ENCODE results near the gene CFLAR.

Gene CFLAR

DNA sequence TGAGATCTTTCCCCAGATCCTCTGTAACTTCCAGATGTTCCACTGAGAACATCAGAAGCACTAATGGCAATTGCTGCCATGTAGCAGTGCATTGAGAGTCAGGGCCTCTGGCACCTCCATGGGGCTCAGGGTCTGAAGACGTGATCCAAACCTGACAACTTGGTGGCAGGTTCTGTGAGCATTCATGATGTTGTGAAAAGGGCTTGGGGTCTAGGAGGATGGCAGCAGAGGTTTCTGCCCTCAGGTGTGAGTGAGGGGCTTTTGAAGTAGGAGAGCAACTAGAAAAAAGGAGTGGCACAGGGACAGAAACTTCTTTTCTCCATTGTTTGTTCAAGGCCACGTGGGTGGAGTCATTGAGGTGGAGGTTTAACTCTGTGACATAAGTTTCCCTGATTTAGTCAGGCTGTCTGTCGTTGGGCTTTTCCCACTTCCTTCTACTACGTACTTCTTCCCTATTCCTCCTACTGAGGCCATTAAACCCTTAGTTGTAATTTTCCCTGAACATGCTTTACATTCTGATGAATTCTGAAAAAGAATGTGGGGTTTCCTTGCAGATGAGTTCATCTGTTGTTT, 13.1 kb downstream of the CFLAR start:
- H3K27ac ChIP-seq (ENCODE audit: low read length): peak overlapping the region; percentile 96
- TF ChIP-seq, protein P1, sequence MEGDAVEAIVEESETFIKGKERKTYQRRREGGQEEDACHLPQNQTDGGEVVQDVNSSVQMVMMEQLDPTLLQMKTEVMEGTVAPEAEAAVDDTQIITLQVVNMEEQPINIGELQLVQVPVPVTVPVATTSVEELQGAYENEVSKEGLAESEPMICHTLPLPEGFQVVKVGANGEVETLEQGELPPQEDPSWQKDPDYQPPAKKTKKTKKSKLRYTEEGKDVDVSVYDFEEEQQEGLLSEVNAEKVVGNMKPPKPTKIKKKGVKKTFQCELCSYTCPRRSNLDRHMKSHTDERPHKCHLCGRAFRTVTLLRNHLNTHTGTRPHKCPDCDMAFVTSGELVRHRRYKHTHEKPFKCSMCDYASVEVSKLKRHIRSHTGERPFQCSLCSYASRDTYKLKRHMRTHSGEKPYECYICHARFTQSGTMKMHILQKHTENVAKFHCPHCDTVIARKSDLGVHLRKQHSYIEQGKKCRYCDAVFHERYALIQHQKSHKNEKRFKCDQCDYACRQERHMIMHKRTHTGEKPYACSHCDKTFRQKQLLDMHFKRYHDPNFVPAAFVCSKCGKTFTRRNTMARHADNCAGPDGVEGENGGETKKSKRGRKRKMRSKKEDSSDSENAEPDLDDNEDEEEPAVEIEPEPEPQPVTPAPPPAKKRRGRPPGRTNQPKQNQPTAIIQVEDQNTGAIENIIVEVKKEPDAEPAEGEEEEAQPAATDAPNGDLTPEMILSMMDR (IDR thresholded peaks at IDR 0.05; ENCODE audit: low read depth, low read length): no peak
- no peak for TF ChIP-seq EZH2phosphoT487 (IDR thresholded peaks at IDR 0.05; ENCODE audit: low read depth)
- H3K4me2 ChIP-seq (ENCODE audit: low read length): peak overlapping the region; percentile 94
- H3K27me3 ChIP-seq (ENCODE audit: low read depth, low read length): no peaks in the 10 kb centered on the region
- peak overlapping the region; percentile 89 for H3K4me3 ChIP-seq (ENCODE audit: low read length)
- peaks cover 40% of the 10 kb centered on the region for H3K36me3 ChIP-seq (replicated peaks; ENCODE audit: low read depth, low read length)
- H3K9me3 ChIP-seq (ENCODE audit: insufficient read depth, low read length): no peaks in the 10 kb centered on the region
- H3K4me1 ChIP-seq (ENCODE audit: low read length): peaks cover 50% of the 10 kb centered on the region
- H2AFZ ChIP-seq (ENCODE audit: low read depth, low read length): no peak overlapping the region
- H4K20me1 ChIP-seq (ENCODE audit: insufficient read depth, low read length): peaks cover 3% of the 10 kb centered on the region; the same call in 1 of the 2 replicates
- peak overlapping the region; percentile 95 for H3K9ac ChIP-seq (ENCODE audit: low read length)
- peaks cover 100% of the 10 kb centered on the region for H3K79me2 ChIP-seq (ENCODE audit: low read length)

DNA sequence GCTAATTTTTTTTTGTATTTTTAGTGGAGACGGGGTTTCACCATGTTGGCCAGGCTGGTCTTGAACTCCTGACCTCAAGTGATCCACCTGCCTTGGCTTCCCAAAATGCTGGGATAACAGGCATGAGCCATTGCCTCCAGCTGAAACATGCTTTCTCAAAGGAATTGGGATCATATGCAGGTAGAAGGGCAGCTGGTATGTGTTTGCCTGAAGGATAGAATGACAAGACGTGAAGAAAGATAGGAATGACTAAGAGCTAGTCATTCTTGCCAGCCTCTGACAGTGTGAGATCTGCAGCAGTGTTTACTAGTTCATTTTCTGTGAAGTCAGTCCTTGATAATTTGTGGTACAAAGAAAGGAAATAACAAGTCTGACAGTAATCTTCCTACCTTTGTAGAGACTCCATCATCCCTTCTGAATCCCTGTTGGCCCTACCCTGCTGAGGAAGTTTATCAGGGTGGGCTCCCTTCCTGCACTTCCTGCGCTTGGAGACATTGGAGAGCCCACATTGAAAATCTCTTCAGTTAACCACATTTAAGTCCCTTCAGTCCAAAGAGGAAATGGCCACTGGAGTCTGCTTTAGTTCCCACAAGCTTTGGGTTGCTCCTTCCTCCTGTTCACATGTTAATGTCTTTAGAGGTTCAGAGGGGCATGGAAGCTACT, 14.7 kb downstream of the CFLAR start:
- H2AFZ ChIP-seq (ENCODE audit: low read depth, low read length): no peak overlapping the region
- peaks cover 42% of the 10 kb centered on the region for H3K36me3 ChIP-seq (replicated peaks; ENCODE audit: low read depth, low read length)
- H3K4me1 ChIP-seq (ENCODE audit: low read length): peaks cover 46% of the 10 kb centered on the region
- H3K4me2 ChIP-seq (ENCODE audit: low read length): peak overlapping the region; percentile 88
- no peaks in the 10 kb centered on the region for H3K27me3 ChIP-seq (ENCODE audit: low read depth, low read length)
- H3K27ac ChIP-seq (ENCODE audit: low read length): peak overlapping the region; percentile 96
- H4K20me1 ChIP-seq (ENCODE audit: insufficient read depth, low read length): peaks cover 14% of the 10 kb centered on the region
- TF ChIP-seq EZH2phosphoT487 (IDR thresholded peaks at IDR 0.05; ENCODE audit: low read depth): no peak
- TF ChIP-seq, protein P1 (IDR thresholded peaks at IDR 0.05; ENCODE audit: low read depth, low read length): no peak
- peak overlapping the region; percentile 95 for H3K9ac ChIP-seq (ENCODE audit: low read length)
- peaks cover 100% of the 10 kb centered on the region for H3K79me2 ChIP-seq (ENCODE audit: low read length)
- peak overlapping the region; percentile 89 for H3K4me3 ChIP-seq (ENCODE audit: low read length)
- no peaks in the 10 kb centered on the region for H3K9me3 ChIP-seq (ENCODE audit: insufficient read depth, low read length)

DNA sequence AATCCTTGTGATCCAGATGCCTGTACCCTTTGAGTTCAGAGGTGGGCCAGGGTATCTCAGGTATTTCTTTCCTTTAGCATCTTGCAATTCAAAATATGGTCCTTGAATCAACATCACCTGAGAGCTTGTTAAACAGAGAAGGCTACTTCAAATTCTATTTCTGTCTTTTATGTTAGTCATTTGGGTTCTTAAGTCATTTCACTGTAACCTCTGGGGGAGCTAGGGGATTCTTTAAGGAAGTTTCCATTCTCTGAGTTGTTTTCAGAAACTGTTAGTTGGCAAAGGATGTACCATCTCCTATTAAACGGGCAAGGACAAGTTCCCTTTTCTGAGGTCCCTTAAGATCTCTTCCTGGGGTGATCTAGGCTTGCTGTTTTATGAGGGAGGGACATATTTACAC, 16.6 kb downstream of the CFLAR start:
- Histone ChIP-seq H3K36me3 (replicated peaks; ENCODE audit: low read depth, low read length) (peaks cover 60% of the 10 kb centered on the region), H3K9me3 (ENCODE audit: insufficient read depth, low read length) (no peaks in the 10 kb centered on the region), H3K4me2 (ENCODE audit: low read length) (peak overlapping the region; percentile 88), H3K4me3 (ENCODE audit: low read length) (peak overlapping the region; percentile 89), H3K27me3 (ENCODE audit: low read depth, low read length) (no peaks in the 10 kb centered on the region), H4K20me1 (ENCODE audit: insufficient read depth, low read length) (peaks cover 32% of the 10 kb centered on the region), H2AFZ (ENCODE audit: low read depth, low read length) (no peak overlapping the region), H3K79me2 (ENCODE audit: low read length) (peaks cover 100% of the 10 kb centered on the region), H3K9ac (ENCODE audit: low read length) (peak overlapping the region; percentile 95), H3K4me1 (ENCODE audit: low read length) (peaks cover 48% of the 10 kb centered on the region), H3K27ac (ENCODE audit: low read length) (peak overlapping the region; percentile 96)
- TF ChIP-seq, protein P1 (IDR thresholded peaks at IDR 0.05; ENCODE audit: low read depth, low read length): no peak
- TF ChIP-seq EZH2phosphoT487 (IDR thresholded peaks at IDR 0.05; ENCODE audit: low read depth): no peak

DNA sequence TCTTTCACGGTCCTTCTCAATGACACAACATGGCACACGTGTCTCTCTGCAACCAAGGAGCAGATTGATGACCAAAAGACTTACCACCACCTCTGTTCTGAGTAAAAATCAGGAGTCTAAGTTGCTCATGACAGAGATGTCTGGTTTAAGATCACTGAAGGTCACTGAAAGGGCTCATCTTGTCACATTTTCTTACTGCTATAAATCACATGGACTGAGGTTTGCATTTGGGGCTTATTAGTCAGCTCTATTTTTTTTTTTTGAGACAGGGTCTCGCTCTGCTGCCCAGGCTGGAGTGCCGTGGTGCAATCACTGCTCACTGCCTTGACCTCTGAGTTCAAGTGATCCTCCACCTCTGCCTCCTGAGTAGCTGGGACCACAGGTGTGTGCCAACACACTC, 19.4 kb downstream of the CFLAR start:
- Histone ChIP-seq H3K79me2 (ENCODE audit: low read length) (peaks cover 100% of the 10 kb centered on the region), H3K4me1 (ENCODE audit: low read length) (peaks cover 49% of the 10 kb centered on the region), H3K9ac (ENCODE audit: low read length) (peak overlapping the region; percentile 52), H3K4me3 (ENCODE audit: low read length) (peak overlapping the region; percentile 57), H4K20me1 (ENCODE audit: insufficient read depth, low read length) (peaks cover 59% of the 10 kb centered on the region), H3K36me3 (replicated peaks; ENCODE audit: low read depth, low read length) (peaks cover 72% of the 10 kb centered on the region), H3K27me3 (ENCODE audit: low read depth, low read length) (no peaks in the 10 kb centered on the region), H2AFZ (ENCODE audit: low read depth, low read length) (no peak overlapping the region), H3K4me2 (ENCODE audit: low read length) (peak overlapping the region; percentile 59), H3K27ac (ENCODE audit: low read length) (peak overlapping the region; percentile 78), H3K9me3 (ENCODE audit: insufficient read depth, low read length) (no peaks in the 10 kb centered on the region)
- TF ChIP-seq, protein P1 (IDR thresholded peaks at IDR 0.05; ENCODE audit: low read depth, low read length): no peak
- no peak for TF ChIP-seq EZH2phosphoT487 (IDR thresholded peaks at IDR 0.05; ENCODE audit: low read depth)
